B cell (primary cell): ENCODE data around the gene NUP62. TPM values are rescaled to one million over a fixed set of nuclear protein-coding genes. Genes with fewer than 3 reads are reported as not detected.
"Not testable (repeated sequence)": the region's sequence is repeated elsewhere in the genome, so short reads cannot be mapped to it uniquely, and the experiment has no call there.

Experiments
- ATAC-seq: fragments of 200-7000 bp; cut with Tn5 transposase; one replicate; pipeline ENCODE4 v1.10.0; 2021; ENCODE audit warnings: low read depth, mild to moderate bottlenecking, moderate number of reproducible peaks, moderate library complexity
- CTCF ChIA-PET: fragments of 350-600 bp; sonication (Branson Sonifier 250); formaldehyde crosslinking; loops from one replicate; lab custom pipeline; 2021; ENCODE audit warnings: antibody characterized with exemption, inconsistent platforms; lab: Charles Lee
- POLR2A ChIA-PET: fragments of 350-600 bp; sonication (Branson Sonifier 250); formaldehyde crosslinking; loops from one replicate; lab custom pipeline; 2021; ENCODE audit warnings: antibody characterized with exemption; lab: Charles Lee
- DNase-seq: peaks from one replicate; pipeline ENCODE4 v3.0.0; 2013
- H2AFZ ChIP-seq: 2 replicates; pipeline ENCODE4 v1.6.1; 2012; ENCODE audit warnings: mild to moderate bottlenecking, low read depth, low read length; ENCODE audit not compliant: insufficient read depth, poor library complexity, severe bottlenecking
- H3K27ac ChIP-seq, 2 donors: 1 replicate in 1 of 2; 2 replicates in 1 of 2; pipeline ENCODE4 v1.5.1; 2012 to 2013; ENCODE audit warnings: low read length in 2 of 2, mild to moderate bottlenecking in 2 of 2, moderate library complexity in 1 of 2
- H3K27me3 ChIP-seq, 4 experiments: fragments of 200-600 bp in 1 of 4; sonication (generic) in 1 of 4; replicated peaks in 1 of 4; 1 replicate in 2 of 4; 2 replicates in 2 of 4; pipeline versions ENCODE4 v1.6.1 to v1.7.0; 2013 to 2016; ENCODE audit warnings: low read length in 3 of 4, mild to moderate bottlenecking in 2 of 4, mixed read lengths in 1 of 4, moderate library complexity in 1 of 4; ENCODE audit not compliant: insufficient read depth in 4 of 4, control insufficient read depth in 3 of 4; ENCODE audit errors: control extremely low read depth in 1 of 4
- H3K36me3 ChIP-seq, 2 experiments: replicated peaks in 1 of 2; 1 replicate in 1 of 2; 2 replicates in 1 of 2; pipeline versions ENCODE4 v1.6.1 to v1.7.1; 2013; ENCODE audit warnings: low read length in 1 of 2; ENCODE audit not compliant: insufficient read depth in 2 of 2, control insufficient read depth in 1 of 2; ENCODE audit errors: control extremely low read depth in 1 of 2, extremely low read depth in 1 of 2
- H3K4me1 ChIP-seq, 2 donors: fragments of 200-600 bp in 1 of 2; sonication (generic) in 1 of 2; 1 replicate in 1 of 2; 2 replicates in 1 of 2; pipeline versions ENCODE4 v1.5.1 to v1.6.1; 2013 to 2017; ENCODE audit warnings: low read length in 2 of 2; ENCODE audit not compliant: control insufficient read depth in 2 of 2, insufficient read depth in 2 of 2
- H3K4me2 ChIP-seq: replicated peaks from 2 replicates; pipeline ENCODE3; 2012; ENCODE audit warnings: mild to moderate bottlenecking, low read depth, low read length; ENCODE audit not compliant: poor library complexity, severe bottlenecking
- H3K4me3 ChIP-seq, 5 experiments: fragments of 200-600 bp in 1 of 5; sonication (generic) in 1 of 5; 1 replicate in 3 of 5; 2 replicates in 2 of 5; pipeline versions ENCODE4 v1.5.1 to v1.7.0; 2011 to 2016; ENCODE audit warnings: low read length in 4 of 5, mild to moderate bottlenecking in 4 of 5, low read depth in 2 of 5, control low read depth in 1 of 5, moderate library complexity in 1 of 5; ENCODE audit not compliant: insufficient read depth in 1 of 5; ENCODE audit errors: control extremely low read depth in 1 of 5, extremely low read depth in 1 of 5
- H3K79me2 ChIP-seq: fragments of 200-600 bp; sonication (generic); one replicate; pipeline ENCODE4 v1.6.0; 2016; ENCODE audit warnings: low read length; ENCODE audit not compliant: control insufficient read depth, insufficient read depth
- H3K9ac ChIP-seq: fragments of 200-600 bp; sonication (generic); 2 replicates; pipeline ENCODE4 v1.6.1; 2017; ENCODE audit warnings: mild to moderate bottlenecking, low read length, moderate library complexity
- H3K9me3 ChIP-seq, 3 donors: one replicate each; pipeline versions ENCODE4 v1.6.1 to v1.7.1; 2013; ENCODE audit warnings: low read length in 2 of 3; ENCODE audit not compliant: control insufficient read depth in 2 of 3, insufficient read depth in 1 of 3; ENCODE audit errors: control extremely low read depth in 1 of 3
- H4K20me1 ChIP-seq: 2 replicates; pipeline ENCODE4 v1.6.0; 2012; ENCODE audit warnings: mild to moderate bottlenecking, low read length; ENCODE audit not compliant: insufficient read depth, control insufficient read depth, poor library complexity, severe bottlenecking
- H3K27ac Mint-ChIP-seq: one replicate; pipeline ENCODE4 v1.8.0; 2021; ENCODE audit warnings: mixed read lengths
- H3K27me3 Mint-ChIP-seq: one replicate; pipeline ENCODE4 v1.8.0; 2021; ENCODE audit warnings: mixed read lengths
- H3K4me1 Mint-ChIP-seq: one replicate; pipeline ENCODE4 v1.8.0; 2021; ENCODE audit warnings: mixed read lengths
- H3K4me3 Mint-ChIP-seq: one replicate; pipeline ENCODE4 v1.8.0; 2021; ENCODE audit warnings: mixed read lengths
- H3K9me3 Mint-ChIP-seq: one replicate; pipeline ENCODE4 v1.8.0; 2022; ENCODE audit warnings: mixed read lengths; ENCODE audit not compliant: insufficient read depth
- EZH2 ChIP-seq: IDR thresholded peaks from 2 replicates; pipeline ENCODE4 v1.6.1; 2012; ENCODE audit warnings: borderline replicate concordance, low read depth, mild to moderate bottlenecking, moderate library complexity, low read length; ENCODE audit not compliant: insufficient read depth, poor library complexity, severe bottlenecking
- WGBS: methylation state at CpG from one replicate; pipeline ENCODE4 v1.1.5; 2013; ENCODE audit warnings: missing lambda C conversion rate; ENCODE audit not compliant: insufficient coverage; 5-methylcytosine and 5-hydroxymethylcytosine counted together
- intact Hi-C: fragments of 100-400 bp; cut with micrococcal nuclease; formaldehyde crosslinking; loops from one replicate; pipeline ENCODE4 v1.10.0; 2022
- polyA plus RNA-seq: library from polyadenylated mRNA; depleted of rRNA; stranded (reverse); fragments of >200 nt; gene quantifications from 2 replicates; pipeline ENCODE4 v1.2.3, GENCODE V29; 2012
- total RNA-seq, 2 donors: library from RNA; stranded (reverse); fragments of 120-200 nt in 1 of 2; gene quantifications; 1 replicate in 1 of 2; 2 replicates in 1 of 2; pipeline versions ENCODE4 v1.2.3 to v1.2.4, GENCODE V29; 2013 to 2022
- TF ChIP-seq, protein P1 (sequence below): fragments of 200-600 bp; IDR thresholded peaks from one replicate; pipeline ENCODE4 v1.8.0; 2022; ENCODE audit warnings: antibody characterized with exemption, mild to moderate bottlenecking

NUP62 gene
- total and polyA plus RNA-seq, 2 donors (not counting 1 experiment from before 2014, with no cell fraction given), result 25.2 to 75.7 TPM

DNA sequence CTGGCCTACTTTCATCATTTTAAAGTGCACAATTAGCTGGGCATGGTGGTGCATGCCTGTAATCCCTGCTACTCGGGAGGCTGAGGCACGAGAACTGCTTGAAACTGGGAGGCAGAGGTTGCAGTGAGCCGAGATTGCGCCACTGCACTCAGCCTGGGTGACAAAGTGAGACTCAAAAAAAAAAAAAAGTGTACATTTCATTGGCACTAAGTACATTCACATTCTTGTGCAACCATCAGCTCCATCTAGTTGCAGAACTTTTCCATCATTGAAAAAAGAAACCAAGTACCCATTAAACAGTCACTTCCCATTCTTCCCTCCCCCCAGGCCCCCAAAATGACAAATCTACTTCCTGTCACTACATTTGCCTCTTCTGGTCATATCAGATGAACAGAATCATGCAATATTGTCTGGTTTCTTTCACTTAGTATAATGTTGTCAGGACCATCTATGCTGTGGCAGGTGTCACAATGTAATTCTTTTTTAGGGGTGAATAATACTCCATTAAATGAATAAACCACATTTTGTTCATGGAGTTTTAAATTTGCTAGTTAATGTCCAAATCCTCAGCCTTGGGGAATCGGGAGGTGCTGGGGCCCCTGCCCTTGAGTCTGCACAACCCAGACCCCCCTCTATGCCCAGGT is 39.1 kb upstream of the NUP62 start:
- H3K4me1 ChIP-seq, result no peaks in the 10 kb centered on the region
- no peak overlapping the region for H3K27ac ChIP-seq
- TF ChIP-seq, protein P1, sequence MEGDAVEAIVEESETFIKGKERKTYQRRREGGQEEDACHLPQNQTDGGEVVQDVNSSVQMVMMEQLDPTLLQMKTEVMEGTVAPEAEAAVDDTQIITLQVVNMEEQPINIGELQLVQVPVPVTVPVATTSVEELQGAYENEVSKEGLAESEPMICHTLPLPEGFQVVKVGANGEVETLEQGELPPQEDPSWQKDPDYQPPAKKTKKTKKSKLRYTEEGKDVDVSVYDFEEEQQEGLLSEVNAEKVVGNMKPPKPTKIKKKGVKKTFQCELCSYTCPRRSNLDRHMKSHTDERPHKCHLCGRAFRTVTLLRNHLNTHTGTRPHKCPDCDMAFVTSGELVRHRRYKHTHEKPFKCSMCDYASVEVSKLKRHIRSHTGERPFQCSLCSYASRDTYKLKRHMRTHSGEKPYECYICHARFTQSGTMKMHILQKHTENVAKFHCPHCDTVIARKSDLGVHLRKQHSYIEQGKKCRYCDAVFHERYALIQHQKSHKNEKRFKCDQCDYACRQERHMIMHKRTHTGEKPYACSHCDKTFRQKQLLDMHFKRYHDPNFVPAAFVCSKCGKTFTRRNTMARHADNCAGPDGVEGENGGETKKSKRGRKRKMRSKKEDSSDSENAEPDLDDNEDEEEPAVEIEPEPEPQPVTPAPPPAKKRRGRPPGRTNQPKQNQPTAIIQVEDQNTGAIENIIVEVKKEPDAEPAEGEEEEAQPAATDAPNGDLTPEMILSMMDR, result no peak
- TF ChIP-seq EZH2, result no peak
- Mint-ChIP-seq H3K4me1 (no peaks in the 10 kb centered on the region), H3K27me3 (peaks cover 5% of the 10 kb centered on the region), H3K27ac (no peak overlapping the region), H3K9me3 (no peaks in the 10 kb centered on the region), H3K4me3 (no peak overlapping the region)
- peaks cover 0 to 15% (median 0%) of the 10 kb centered on the region in 3 donors for H3K9me3 ChIP-seq
- 98% methylated on average over 4 of the region's 5 CpGs for WGBS
- H4K20me1 ChIP-seq, result no peaks in the 10 kb centered on the region
- H2AFZ ChIP-seq, result no peak overlapping the region
- CTCF ChIA-PET, result no interaction called here
- DNase-seq (no peak), ATAC-seq (no peak)
- no peak overlapping the region for H3K9ac ChIP-seq
- no peaks in the 10 kb centered on the region for H3K79me2 ChIP-seq
- intact Hi-C loops, result no loop called here
- H3K4me2 ChIP-seq, result no peak overlapping the region
- no peak overlapping the region for H3K4me3 ChIP-seq
- POLR2A ChIA-PET, result no interaction called here
- peaks cover 0 to 10% (median 8%) of the 10 kb centered on the region in 4 experiments for H3K27me3 ChIP-seq
- H3K36me3 ChIP-seq, result no peaks in the 10 kb centered on the region

DNA sequence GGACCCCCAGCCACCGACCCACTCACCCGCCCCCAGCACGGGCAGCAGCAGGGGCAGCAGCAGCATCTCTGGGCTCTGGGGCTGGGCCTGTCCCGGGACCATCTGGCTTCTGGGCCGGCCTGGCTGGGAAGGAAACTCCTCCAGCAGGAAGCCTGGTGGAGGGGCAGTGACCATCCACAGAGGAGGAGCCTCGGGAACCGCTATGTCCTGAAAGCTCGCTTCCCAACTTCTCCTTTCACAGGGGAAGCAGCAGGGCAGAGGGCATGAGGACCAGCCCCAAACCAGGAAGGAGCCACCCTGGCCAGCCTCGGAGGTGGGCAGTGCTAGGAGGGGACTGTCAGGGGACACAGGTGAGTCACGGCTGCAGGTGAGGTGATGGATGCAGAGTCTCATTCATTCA is 31.7 kb upstream of the NUP62 start, which contains the start of gene SIGLEC11:
TSS of gene SIGLEC11 (minus strand) at position 193 of the 400 bp plus-strand sequence. CDS start at position 102, 91 bp downstream.
- H3K4me2 ChIP-seq, H3K4me3 Mint-ChIP-seq: not testable (repeated sequence)
- WGBS, result 100% methylated on average over 1 of the region's 10 CpGs

DNA sequence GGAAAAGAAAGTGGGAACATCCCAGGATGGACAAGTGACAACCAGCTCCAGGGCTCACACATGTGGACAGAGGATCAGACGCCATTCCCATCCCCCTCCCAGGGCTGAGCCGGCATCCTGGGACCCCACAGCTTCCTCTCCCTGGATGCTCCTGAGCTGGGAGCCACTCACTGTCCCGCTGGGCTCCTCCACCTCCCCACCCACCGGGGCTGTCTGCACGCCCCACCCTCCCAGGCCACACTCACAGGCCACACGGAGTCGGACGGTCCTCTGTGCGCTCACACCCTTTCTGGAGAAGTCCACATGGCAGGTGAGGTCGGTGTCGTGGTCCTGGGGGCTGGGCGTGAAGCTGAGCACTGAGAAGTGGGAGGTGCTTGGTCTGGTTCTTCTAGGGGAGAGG is 30.6 kb upstream of the NUP62 start:
- DNase-seq, H3K9me3 ChIP-seq, H3K27ac Mint-ChIP-seq, H3K4me2 ChIP-seq, H3K4me3 Mint-ChIP-seq, H2AFZ ChIP-seq, H3K36me3 ChIP-seq, H3K9me3 Mint-ChIP-seq, H4K20me1 ChIP-seq, H3K79me2 ChIP-seq, H3K4me3 ChIP-seq, H3K27ac ChIP-seq, ATAC-seq, CTCF ChIA-PET, H3K27me3 ChIP-seq, intact Hi-C loops, H3K4me1 ChIP-seq, H3K4me1 Mint-ChIP-seq, H3K9ac ChIP-seq, POLR2A ChIA-PET: not testable (repeated sequence)
- WGBS, result no CpG with 5 or more reads among the region's 12 CpGs
- peaks cover 15% of the 10 kb centered on the region for H3K27me3 Mint-ChIP-seq

More for the DNA sequence above, 31.7 kb upstream of the NUP62 start, which contains the start of gene SIGLEC11:
- DNase-seq, H2AFZ ChIP-seq, H3K27ac ChIP-seq, ATAC-seq, H3K4me1 ChIP-seq, H3K9ac ChIP-seq, H3K27me3 ChIP-seq, intact Hi-C loops, H3K27ac Mint-ChIP-seq, H3K27me3 Mint-ChIP-seq, H3K36me3 ChIP-seq, H3K9me3 Mint-ChIP-seq, H3K79me2 ChIP-seq, POLR2A ChIA-PET, CTCF ChIA-PET, H4K20me1 ChIP-seq, H3K4me1 Mint-ChIP-seq, H3K4me3 ChIP-seq: not testable (repeated sequence)
- H3K9me3 ChIP-seq, result peaks cover 0 to 12% (median 0%) of the 10 kb centered on the region in 3 donors
